ENCODE results near the gene ACSS3.

The ACSS3 gene

DNA sequence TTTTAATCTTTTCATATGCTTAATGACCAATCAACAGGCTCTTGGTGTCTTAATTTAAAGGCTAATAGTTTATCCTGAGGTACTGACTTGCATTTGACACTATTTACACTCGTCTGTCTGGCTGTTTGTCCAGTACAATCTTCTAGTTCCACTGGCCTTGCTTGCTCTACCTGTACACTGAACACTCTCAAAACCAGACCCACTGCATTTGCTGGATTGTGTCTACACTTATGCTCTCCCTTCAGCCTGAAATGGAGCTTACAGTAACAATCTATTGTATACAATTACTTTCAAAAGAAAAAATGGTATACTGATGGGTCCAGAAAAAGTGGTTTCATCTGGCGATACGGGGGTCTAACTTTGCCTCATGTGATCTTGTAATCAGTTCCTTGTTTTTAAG is 2.3 kb upstream of the ACSS3 start:
- in situ Hi-C loops (cut with HindIII; ENCODE audit: low sequenced_read_pairs), result no loop called here
- TF ChIP-seq, protein P1, sequence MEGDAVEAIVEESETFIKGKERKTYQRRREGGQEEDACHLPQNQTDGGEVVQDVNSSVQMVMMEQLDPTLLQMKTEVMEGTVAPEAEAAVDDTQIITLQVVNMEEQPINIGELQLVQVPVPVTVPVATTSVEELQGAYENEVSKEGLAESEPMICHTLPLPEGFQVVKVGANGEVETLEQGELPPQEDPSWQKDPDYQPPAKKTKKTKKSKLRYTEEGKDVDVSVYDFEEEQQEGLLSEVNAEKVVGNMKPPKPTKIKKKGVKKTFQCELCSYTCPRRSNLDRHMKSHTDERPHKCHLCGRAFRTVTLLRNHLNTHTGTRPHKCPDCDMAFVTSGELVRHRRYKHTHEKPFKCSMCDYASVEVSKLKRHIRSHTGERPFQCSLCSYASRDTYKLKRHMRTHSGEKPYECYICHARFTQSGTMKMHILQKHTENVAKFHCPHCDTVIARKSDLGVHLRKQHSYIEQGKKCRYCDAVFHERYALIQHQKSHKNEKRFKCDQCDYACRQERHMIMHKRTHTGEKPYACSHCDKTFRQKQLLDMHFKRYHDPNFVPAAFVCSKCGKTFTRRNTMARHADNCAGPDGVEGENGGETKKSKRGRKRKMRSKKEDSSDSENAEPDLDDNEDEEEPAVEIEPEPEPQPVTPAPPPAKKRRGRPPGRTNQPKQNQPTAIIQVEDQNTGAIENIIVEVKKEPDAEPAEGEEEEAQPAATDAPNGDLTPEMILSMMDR (IDR thresholded peaks at IDR 0.05; ENCODE audit: low read depth, low read length, missing control alignments), result no peak
- no peak overlapping the region for H3K4me3 ChIP-seq (ENCODE audit: low read depth, low read length)
- DNase-seq (ENCODE audit: low read depth), result no peak

DNA sequence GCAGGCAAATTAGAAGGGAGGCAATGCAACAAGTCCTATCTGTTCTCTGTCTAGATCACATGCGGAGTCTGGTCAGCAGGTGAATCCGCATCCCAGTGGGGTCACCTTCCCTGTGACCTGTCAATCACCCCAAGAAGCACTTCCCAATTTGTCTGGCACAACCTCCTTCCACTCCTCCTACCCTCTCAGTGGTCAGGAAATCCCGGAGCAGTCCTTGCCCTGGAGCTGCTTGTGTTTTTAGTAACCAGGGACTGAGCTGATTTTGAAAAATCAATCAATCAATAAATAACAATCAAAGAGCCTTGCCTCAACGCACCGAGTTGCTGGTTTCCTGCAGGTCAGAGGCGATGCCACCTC is 572 bp upstream of the ACSS3 start:
- DNase-seq (ENCODE audit: low read depth), result no peak
- in situ Hi-C loops (cut with HindIII; ENCODE audit: low sequenced_read_pairs), result no loop called here
- peak overlapping the region; percentile 51 for H3K4me3 ChIP-seq (ENCODE audit: low read depth, low read length)
- TF ChIP-seq, protein P1 (IDR thresholded peaks at IDR 0.05; ENCODE audit: low read depth, low read length, missing control alignments), result no peak

DNA sequence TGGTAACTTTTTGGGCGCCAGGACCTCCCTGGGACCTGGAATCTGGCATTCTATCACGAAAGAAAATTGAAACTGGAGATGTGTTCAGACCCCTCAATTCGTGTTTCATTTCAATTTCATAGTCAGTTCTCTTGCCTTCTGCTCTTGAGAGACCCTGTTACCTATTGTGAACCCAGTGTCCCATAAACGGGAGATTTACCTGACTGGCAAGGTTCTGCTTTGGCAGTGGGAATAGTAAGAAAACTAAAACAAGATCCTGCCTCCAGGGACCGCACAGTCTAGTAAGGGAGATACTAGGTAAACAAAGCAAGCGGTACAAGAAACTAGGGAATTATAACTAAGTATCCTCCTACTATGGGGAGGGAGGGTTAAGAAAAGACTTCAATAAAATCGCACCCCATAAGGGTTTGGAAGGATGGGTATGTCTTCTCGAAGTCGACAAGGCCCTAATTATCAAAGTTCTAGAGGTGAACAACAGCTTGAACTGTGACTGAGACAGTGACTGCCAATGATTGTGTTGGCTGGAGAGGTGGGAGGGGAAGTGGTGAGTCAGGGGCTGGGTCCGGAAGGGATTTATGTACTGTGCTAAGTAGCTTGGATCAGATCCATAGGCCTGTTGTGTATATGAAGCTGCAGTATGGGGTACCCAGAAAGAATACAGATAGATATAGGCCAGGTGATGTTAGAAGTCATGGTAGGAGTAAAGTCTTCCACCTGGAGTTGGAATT is 754 bp downstream of the ACSS3 start:
- peak; percentile 23 for DNase-seq (ENCODE audit: low read depth)
- TF ChIP-seq, protein P1 (IDR thresholded peaks at IDR 0.05; ENCODE audit: low read depth, low read length, missing control alignments), result no peak
- H3K4me3 ChIP-seq (ENCODE audit: low read depth, low read length), result peak overlapping the region; percentile 51
- in situ Hi-C loops (cut with HindIII; ENCODE audit: low sequenced_read_pairs), result no loop called here

DNA sequence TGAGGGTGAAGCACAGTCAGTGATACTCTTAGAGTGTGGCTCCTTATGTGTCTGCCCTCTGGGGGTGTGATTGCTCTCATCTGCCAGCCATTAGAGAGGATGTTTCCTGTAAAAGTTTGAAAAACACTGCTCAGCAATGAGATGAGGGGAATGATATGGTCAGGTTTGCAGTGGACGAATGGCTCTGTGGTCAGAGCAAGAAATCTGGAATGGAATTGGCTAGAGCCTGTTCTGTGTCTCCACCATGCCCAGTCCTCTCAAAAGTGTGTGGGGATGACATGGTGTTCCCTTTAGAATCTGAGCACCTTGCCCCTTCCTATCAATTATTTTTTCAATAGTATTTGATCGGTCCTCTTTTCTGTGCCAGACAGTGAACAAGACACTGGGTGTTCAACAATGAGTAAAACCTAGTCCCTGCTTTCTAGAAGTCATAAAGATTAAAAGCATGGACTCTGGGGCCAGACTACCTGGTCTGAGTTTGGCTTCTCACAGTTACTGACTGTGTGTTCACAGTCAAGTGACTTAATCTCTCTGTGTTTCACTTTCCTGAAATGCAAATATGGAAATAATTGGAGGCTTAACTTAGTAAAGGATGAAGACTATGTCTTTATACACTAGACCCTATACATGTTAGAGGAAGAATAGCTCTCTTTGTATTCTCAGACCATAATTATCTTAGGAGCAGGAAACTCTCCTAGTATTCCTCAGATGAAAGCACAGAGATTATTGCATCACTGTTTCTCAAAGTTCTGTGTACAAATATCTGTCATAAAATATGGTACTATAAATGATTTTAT is 1.6 kb downstream of the ACSS3 start:
- no peak for DNase-seq (ENCODE audit: low read depth)
- in situ Hi-C loops (cut with HindIII; ENCODE audit: low sequenced_read_pairs), result no loop called here
- TF ChIP-seq, protein P1 (IDR thresholded peaks at IDR 0.05; ENCODE audit: low read depth, low read length, missing control alignments), result no peak
- no peak overlapping the region for H3K4me3 ChIP-seq (ENCODE audit: low read depth, low read length)

DNA sequence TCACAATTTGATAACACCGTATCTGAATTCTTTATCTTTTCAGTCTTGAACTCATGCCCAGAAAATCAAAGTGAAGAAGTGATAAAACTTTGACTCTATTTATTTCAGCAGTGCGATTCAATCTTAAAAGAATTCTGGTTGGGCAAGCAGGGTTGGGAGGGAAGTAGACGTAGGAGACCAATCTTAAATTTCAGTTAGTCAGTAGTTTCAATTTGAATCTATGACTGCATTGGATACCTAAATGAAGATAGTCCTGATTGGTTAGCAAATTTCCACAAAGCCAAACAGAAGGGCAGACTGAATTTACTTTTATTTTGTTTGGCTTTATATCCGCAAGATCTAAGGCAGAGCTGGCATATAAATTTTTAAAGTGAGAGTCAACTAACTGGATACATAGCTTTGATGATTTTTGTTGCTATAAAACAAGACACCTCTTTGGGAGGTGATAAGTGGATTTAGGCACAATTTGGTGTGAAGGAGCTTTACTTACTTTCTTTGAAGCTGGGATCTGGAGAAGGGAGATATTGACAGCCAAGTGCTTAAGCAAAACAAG is 2.6 kb downstream of the ACSS3 start:
- TF ChIP-seq, protein P1 (IDR thresholded peaks at IDR 0.05; ENCODE audit: low read depth, low read length, missing control alignments), result no peak
- no peak for DNase-seq (ENCODE audit: low read depth)
- in situ Hi-C loops (cut with HindIII; ENCODE audit: low sequenced_read_pairs), result no loop called here
- H3K4me3 ChIP-seq (ENCODE audit: low read depth, low read length), result no peak overlapping the region

DNA sequence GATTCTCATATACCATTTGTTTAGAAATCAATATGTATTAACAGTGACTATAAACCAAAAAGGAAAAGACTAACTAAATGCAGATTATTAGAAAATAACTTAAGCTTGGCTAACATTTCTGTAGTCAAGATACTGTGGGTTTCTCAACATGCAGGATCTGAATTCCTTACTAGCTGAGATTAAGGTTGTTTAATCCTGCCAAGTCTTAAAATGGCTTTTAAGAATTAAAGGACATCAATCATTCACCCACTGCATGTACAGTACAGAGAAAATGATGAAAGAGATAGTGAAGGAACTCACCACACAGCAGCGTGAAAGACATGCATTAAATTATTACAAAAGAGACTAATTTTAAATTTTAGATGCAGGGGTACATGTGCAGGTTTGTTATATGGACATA is 3.8 kb downstream of the ACSS3 start:
- no peak overlapping the region for H3K4me3 ChIP-seq (ENCODE audit: low read depth, low read length)
- no peak for DNase-seq (ENCODE audit: low read depth)
- in situ Hi-C loops (cut with HindIII; ENCODE audit: low sequenced_read_pairs), result no loop called here
- TF ChIP-seq, protein P1 (IDR thresholded peaks at IDR 0.05; ENCODE audit: low read depth, low read length, missing control alignments), result no peak

Data from astrocyte of the cerebellum (primary cell).